ENCODE data around the gene AGER. TPM values are rescaled to one million over a fixed set of nuclear protein-coding genes. Genes with fewer than 3 reads are reported as not detected.

AGER gene
- total and polyA plus RNA-seq, 9 of the 15 experiments (the other 6 are each of a cell fraction or from before 2014, with no cell fraction given): 1.2 to 11.5 (median 4.1) TPM

- TF ChIP-seq RREB1 (CRISPR knock-in tag; IDR thresholded peaks at IDR 0.05) (no peak), MAFK (IDR thresholded peaks at IDR 0.05; ENCODE audit: low read length) (no peak), FOS (IDR thresholded peaks at IDR 0.05; ENCODE audit: extremely low read depth, insufficient read length) (no peak), CHD2 (IDR thresholded peaks at IDR 0.05; ENCODE audit: low read depth, low read length) (peak; percentile 43; the same call in 1 of the 2 replicates), MXI1 (IDR thresholded peaks at IDR 0.05; ENCODE audit: low read depth, low read length) (no peak), ZNF518B (CRISPR knock-in tag; IDR thresholded peaks at IDR 0.05) (no peak), HOMEZ (CRISPR knock-in tag; IDR thresholded peaks at IDR 0.05) (no peak), ZBTB17 (CRISPR knock-in tag; IDR thresholded peaks at IDR 0.05) (no peak), NUFIP1 (IDR thresholded peaks at IDR 0.05; ENCODE audit: partially characterized antibody) (no peak), ZNF146 (CRISPR knock-in tag; IDR thresholded peaks at IDR 0.05; ENCODE audit: unreplicated experiment) (no peak), NFXL1 (CRISPR knock-in tag; IDR thresholded peaks at IDR 0.05) (no peak), ESRRB (CRISPR knock-in tag; IDR thresholded peaks at IDR 0.05; ENCODE audit: borderline replicate concordance) (no peak), ZNF280A (IDR thresholded peaks at IDR 0.05; ENCODE audit: low read depth, partially characterized antibody) (no peak), NCOA2 (IDR thresholded peaks at IDR 0.05; ENCODE audit: partially characterized antibody in 2 of 2) (no peak), TFAM (CRISPR knock-in tag; conservative IDR thresholded peaks at IDR 0.05) (no peak), BDP1 (IDR thresholded peaks at IDR 0.05; ENCODE audit: insufficient read depth, insufficient read length) (no peak)
Measured at GRCh38 chr6:32190054-32190851, 6.2 kb upstream of the AGER start, which contains the start of gene PBX2 (continued).
